ENCODE data around the gene SH3GL3.
A peak's percentile ranks its signal among the peaks of the same experiment; 100 is the strongest.

SH3GL3 gene

DNA sequence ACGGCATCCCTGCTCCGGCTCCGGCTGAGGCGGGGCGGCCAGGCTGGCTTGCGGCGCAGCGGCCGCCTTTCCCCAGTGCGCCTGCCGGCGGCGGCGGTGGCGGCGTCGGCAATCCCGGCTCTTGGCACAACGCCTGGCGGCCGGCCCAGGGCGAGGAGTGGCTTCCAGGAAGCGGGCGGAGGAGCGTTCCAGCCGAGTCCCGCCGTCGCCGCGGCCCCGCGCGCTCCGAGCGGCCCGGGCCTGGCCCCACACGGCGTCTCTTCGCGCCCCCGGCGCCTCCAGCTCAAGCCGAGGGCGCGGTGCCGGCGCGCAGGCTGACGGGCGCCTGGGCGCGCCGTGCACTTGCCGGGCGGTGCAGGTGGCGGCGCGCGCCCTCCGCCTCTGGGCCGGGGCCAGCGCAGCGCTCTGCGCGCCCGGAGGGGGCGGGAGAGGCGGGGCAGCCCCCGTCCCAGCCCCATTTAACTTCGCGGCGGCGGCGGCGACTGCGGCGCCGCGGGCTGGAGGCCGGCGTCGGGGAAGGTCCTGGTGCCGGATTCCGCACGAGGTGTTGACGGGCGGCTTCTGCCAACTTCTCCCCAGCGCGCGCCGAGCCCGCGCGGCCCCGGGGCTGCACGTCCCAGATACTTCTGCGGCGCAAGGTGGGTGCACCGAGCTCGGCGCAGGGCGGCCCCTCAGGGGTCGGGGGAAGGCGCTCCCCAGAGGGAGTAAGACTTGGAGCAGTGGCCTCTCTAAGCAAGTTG, 206.7 kb downstream of the SH3GL3 start, which contains the start of gene ADAMTSL3:
Gene ADAMTSL3 (plus strand): TSS at position 485 of the 740 bp plus-strand sequence. CDS start 1,639 bp downstream, outside the sequence.
- H3K9ac ChIP-seq (ENCODE audit: low read depth, low read length): no peak within 1 kb of the TSS; the same call in 1 of the 2 replicates
- peak within 1 kb of the TSS; percentile 64 for H3K4me3 ChIP-seq (ENCODE audit: low read depth, low read length)
- no peaks in the 10 kb centered on the region for H3K36me3 ChIP-seq (ENCODE audit: control insufficient read depth, insufficient read depth, low read length)
- H3K9me3 ChIP-seq (ENCODE audit: control insufficient read depth, insufficient read depth, low read length): no peaks in the 10 kb centered on the region
- peaks cover 43% of the 10 kb centered on the region for H3K27me3 ChIP-seq (ENCODE audit: control insufficient read depth, insufficient read depth, low read length)
- H3K4me1 ChIP-seq (ENCODE audit: control insufficient read depth, insufficient read depth, low read length): no peaks in the 10 kb centered on the region
- no peak within 1 kb of the TSS for H3K27ac ChIP-seq (ENCODE audit: low read depth, low read length)

DNA sequence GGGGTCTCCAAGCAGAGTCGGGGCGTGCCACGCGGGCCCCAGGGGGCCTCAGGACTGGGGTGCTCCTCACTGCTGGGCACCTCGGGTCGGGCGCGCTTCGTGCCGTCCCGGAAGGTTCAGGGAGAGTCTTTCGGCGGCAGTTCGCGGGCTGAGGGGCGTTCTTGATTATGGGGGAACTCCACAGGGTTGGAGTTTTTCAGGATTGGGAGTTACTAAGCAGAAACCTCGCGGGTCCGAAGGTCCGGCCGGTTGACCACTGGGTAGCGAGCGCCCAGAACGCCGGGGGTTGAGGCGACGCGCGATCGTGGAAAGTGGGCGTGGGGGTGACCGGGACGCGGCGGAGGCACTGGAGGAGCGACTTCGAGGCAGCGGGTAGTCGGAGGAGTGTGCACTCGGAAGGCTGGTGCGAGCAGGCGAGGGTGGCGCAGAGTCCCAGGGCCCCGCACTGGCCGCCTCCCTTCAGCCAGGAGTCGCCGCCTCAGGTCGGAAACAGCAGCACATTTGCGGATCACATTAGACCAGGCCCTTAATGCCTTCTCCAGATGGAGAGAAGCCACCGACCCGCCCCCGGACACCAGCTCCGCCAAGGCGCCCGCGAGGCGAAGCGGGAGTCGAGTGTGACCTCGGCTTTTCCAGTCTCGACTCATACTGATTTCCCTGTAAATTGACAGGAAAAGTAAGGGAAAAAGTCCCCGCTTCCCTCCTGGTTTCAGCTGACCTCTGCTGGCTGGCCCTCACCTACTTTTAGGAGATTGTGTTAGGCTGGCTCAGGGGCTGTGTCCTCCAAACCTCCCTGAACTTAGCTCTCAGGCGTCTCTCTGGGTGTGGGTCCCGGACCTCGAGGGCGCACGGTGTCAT, 207.5 kb downstream of the SH3GL3 start:
- Histone ChIP-seq H3K9ac (ENCODE audit: low read depth, low read length) (no peak overlapping the region), H3K27me3 (ENCODE audit: control insufficient read depth, insufficient read depth, low read length) (peaks cover 43% of the 10 kb centered on the region), H3K9me3 (ENCODE audit: control insufficient read depth, insufficient read depth, low read length) (no peaks in the 10 kb centered on the region), H3K36me3 (ENCODE audit: control insufficient read depth, insufficient read depth, low read length) (no peaks in the 10 kb centered on the region), H3K27ac (ENCODE audit: low read depth, low read length) (no peak overlapping the region), H3K4me3 (ENCODE audit: low read depth, low read length) (peak overlapping the region; percentile 64), H3K4me1 (ENCODE audit: control insufficient read depth, insufficient read depth, low read length) (no peaks in the 10 kb centered on the region)

DNA sequence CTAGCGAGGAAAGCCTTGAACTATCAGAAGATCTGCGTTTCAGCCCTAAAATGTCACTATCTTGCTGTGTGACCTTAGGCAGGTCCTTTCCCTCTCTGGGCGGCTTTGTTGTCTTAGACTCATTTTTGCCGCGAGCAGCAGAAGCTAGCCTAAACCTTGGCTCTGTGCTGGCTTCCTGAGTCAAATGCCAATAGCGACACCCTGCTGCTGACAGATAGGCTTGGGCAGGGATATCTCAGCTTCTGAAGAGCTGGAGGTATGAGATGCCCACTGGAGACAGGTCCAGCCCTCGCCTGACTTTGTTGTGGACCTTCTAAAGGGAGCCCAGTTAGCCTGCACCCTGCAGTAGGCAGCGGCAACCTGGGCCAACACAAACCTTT, 208.1 kb downstream of the SH3GL3 start:
- no peaks in the 10 kb centered on the region for H3K4me1 ChIP-seq (ENCODE audit: control insufficient read depth, insufficient read depth, low read length)
- H3K9me3 ChIP-seq (ENCODE audit: control insufficient read depth, insufficient read depth, low read length): no peaks in the 10 kb centered on the region
- no peaks in the 10 kb centered on the region for H3K36me3 ChIP-seq (ENCODE audit: control insufficient read depth, insufficient read depth, low read length)
- H3K27ac ChIP-seq (ENCODE audit: low read depth, low read length): no peak overlapping the region
- no peak overlapping the region for H3K9ac ChIP-seq (ENCODE audit: low read depth, low read length)
- no peak overlapping the region for H3K4me3 ChIP-seq (ENCODE audit: low read depth, low read length)
- peaks cover 43% of the 10 kb centered on the region for H3K27me3 ChIP-seq (ENCODE audit: control insufficient read depth, insufficient read depth, low read length)

DNA sequence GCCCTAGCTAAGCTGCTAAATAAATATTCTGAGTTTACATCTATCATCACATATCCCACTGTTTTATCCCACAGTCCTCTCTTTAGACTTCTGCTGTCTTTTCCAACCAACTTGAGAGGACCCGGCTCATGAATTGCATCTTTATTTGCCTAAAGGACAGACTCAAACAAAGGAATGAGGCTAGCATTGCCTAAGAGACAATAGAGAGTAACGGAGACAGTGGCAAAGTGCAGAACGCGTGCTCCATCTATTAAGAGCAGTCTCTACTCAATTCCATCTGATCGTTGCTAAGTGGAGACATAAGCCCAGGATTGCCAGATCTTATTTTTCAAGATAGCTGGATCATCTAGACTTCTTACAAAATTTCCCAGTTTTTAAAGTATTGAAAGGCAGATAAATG, 209.1 kb downstream of the SH3GL3 start:
- no peaks in the 10 kb centered on the region for H3K36me3 ChIP-seq (ENCODE audit: control insufficient read depth, insufficient read depth, low read length)
- no peak overlapping the region for H3K9ac ChIP-seq (ENCODE audit: low read depth, low read length)
- H3K9me3 ChIP-seq (ENCODE audit: control insufficient read depth, insufficient read depth, low read length): no peaks in the 10 kb centered on the region
- H3K4me3 ChIP-seq (ENCODE audit: low read depth, low read length): no peak overlapping the region
- no peaks in the 10 kb centered on the region for H3K4me1 ChIP-seq (ENCODE audit: control insufficient read depth, insufficient read depth, low read length)
- no peak overlapping the region for H3K27ac ChIP-seq (ENCODE audit: low read depth, low read length)
- H3K27me3 ChIP-seq (ENCODE audit: control insufficient read depth, insufficient read depth, low read length): peaks cover 43% of the 10 kb centered on the region

DNA sequence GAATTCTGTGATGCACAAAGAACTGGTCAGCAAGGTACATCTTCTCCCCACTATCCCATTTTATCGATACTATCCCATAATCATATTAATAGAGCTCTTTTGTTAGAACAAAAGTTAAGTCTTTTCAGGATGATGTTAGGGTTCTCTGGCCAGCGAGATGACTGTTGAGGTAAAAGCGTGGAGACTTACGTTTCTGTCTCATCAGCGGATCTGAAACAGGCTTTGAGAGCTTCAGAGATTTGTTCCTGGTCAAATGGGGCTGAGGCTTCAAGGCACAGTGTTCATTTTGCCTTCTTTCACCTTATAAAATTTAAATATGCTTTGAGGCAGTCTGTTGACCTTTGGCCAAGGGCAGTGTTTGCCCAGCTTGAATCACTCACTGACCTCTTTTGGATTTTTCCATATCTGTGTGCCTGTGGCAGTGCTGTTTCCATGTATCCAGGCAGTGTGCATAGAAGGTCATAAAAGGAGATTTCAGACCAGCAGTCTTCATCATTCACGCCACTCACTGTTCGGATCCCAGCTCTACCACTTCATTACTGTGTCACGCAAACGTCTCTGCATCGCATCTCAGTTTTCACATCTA, 209.9 kb downstream of the SH3GL3 start:
- Histone ChIP-seq H3K4me3 (ENCODE audit: low read depth, low read length) (no peak overlapping the region), H3K4me1 (ENCODE audit: control insufficient read depth, insufficient read depth, low read length) (no peaks in the 10 kb centered on the region), H3K27ac (ENCODE audit: low read depth, low read length) (no peak overlapping the region), H3K9me3 (ENCODE audit: control insufficient read depth, insufficient read depth, low read length) (no peaks in the 10 kb centered on the region), H3K9ac (ENCODE audit: low read depth, low read length) (no peak overlapping the region), H3K36me3 (ENCODE audit: control insufficient read depth, insufficient read depth, low read length) (no peaks in the 10 kb centered on the region), H3K27me3 (ENCODE audit: control insufficient read depth, insufficient read depth, low read length) (peaks cover 41% of the 10 kb centered on the region)

DNA sequence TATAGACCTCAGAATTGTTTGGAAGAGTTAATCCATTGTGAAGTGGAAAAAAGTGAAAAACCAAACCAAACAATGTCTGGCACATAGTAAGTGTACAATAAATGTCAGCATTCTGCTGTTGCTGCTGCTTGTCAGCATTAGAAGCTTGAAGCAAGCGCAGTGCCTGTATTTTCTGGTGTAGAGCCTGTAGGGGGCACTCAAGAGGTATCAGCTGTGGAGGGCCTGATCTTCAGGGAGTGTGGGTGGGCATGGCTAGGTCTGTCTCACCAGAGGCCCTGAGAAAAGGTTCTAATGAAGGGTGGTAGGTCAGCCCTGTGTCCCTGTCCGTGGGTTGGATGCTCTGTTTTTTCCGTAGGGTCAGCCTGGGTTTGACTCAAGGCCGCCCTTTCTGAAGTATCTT, 210.4 kb downstream of the SH3GL3 start:
- Histone ChIP-seq H3K9ac (ENCODE audit: low read depth, low read length) (no peak overlapping the region), H3K27ac (ENCODE audit: low read depth, low read length) (no peak overlapping the region), H3K4me3 (ENCODE audit: low read depth, low read length) (no peak overlapping the region), H3K4me1 (ENCODE audit: control insufficient read depth, insufficient read depth, low read length) (no peaks in the 10 kb centered on the region), H3K36me3 (ENCODE audit: control insufficient read depth, insufficient read depth, low read length) (no peaks in the 10 kb centered on the region), H3K27me3 (ENCODE audit: control insufficient read depth, insufficient read depth, low read length) (peaks cover 36% of the 10 kb centered on the region), H3K9me3 (ENCODE audit: control insufficient read depth, insufficient read depth, low read length) (no peaks in the 10 kb centered on the region)

DNA sequence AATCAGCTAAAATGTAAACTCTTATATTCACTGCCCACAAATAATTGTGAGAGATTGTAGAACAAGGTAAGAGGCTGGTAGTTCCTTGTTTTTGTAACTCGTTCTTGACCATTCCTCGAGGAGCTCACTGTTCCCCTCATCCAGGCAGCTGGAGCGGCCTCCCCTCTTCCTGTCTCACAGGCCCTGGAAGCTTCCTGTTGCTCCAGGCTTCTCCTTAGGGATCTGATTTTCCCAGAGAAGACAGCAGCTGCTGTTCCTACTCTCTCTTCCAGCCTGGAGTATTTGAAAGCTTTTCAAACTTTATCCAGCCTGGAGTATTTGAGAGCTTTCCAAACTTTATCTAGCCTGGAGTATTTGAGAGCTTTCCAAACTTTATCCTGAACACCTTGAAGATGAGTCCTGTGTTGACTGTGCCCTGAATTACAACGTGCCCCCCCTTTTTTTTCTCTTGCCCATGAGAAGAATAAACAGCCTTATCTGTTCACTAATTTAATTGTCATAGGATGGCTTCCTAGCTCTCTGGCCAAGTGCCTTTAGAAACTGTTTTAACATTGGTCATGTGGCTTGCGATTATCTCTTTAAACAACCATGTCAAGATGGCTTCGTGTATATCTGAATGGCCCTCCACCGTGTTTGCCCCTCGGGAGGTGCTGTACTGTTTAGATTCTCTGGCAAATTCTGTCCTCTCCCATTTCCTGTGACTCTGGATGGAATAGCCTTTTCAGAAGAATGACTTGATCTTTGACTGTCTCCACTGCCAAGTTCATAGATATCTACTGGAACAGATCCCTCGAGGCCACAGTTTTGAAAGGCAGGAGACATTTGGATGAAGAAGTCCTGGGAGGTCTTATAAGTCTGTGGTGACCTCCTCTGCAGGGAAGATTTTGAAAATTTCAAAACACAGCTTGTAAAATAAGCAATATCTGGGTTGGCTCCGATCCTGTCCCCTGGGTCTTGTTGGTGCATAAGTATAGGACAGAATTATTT, 211.6 kb downstream of the SH3GL3 start:
- no peak overlapping the region for H3K27ac ChIP-seq (ENCODE audit: low read depth, low read length)

DNA sequence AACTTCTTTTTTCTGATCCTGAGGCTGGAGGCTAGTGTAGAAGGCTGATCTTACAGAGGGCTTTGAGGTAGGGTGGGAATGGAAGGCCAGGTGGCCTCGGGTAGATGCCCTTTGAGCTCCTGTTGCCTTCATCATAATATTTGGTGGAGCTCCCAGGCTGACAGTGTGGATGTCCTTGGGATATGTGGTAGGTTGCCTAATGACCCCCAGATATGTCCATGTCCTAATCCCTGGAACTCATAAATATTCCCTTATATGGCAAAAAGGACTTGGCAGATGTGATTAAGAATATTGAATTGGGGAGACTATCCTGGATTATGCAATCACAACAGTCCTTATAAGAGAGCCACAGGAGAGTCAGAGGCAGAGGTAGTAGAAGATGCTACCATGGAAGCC, 212.3 kb downstream of the SH3GL3 start:
- H3K4me1 ChIP-seq (ENCODE audit: control insufficient read depth, insufficient read depth, low read length): no peaks in the 10 kb centered on the region
- no peaks in the 10 kb centered on the region for H3K36me3 ChIP-seq (ENCODE audit: control insufficient read depth, insufficient read depth, low read length)
- H3K4me3 ChIP-seq (ENCODE audit: low read depth, low read length): no peak overlapping the region
- H3K27me3 ChIP-seq (ENCODE audit: control insufficient read depth, insufficient read depth, low read length): peaks cover 23% of the 10 kb centered on the region
- H3K27ac ChIP-seq (ENCODE audit: low read depth, low read length): no peak overlapping the region
- H3K9ac ChIP-seq (ENCODE audit: low read depth, low read length): no peak overlapping the region
- no peaks in the 10 kb centered on the region for H3K9me3 ChIP-seq (ENCODE audit: control insufficient read depth, insufficient read depth, low read length)

More for the DNA sequence above, 211.6 kb downstream of the SH3GL3 start:
- no peak overlapping the region for H3K4me3 ChIP-seq (ENCODE audit: low read depth, low read length)
- no peaks in the 10 kb centered on the region for H3K36me3 ChIP-seq (ENCODE audit: control insufficient read depth, insufficient read depth, low read length)
- H3K9me3 ChIP-seq (ENCODE audit: control insufficient read depth, insufficient read depth, low read length): no peaks in the 10 kb centered on the region
- H3K4me1 ChIP-seq (ENCODE audit: control insufficient read depth, insufficient read depth, low read length): no peaks in the 10 kb centered on the region
- H3K9ac ChIP-seq (ENCODE audit: low read depth, low read length): no peak overlapping the region
- H3K27me3 ChIP-seq (ENCODE audit: control insufficient read depth, insufficient read depth, low read length): peaks cover 27% of the 10 kb centered on the region

DNA sequence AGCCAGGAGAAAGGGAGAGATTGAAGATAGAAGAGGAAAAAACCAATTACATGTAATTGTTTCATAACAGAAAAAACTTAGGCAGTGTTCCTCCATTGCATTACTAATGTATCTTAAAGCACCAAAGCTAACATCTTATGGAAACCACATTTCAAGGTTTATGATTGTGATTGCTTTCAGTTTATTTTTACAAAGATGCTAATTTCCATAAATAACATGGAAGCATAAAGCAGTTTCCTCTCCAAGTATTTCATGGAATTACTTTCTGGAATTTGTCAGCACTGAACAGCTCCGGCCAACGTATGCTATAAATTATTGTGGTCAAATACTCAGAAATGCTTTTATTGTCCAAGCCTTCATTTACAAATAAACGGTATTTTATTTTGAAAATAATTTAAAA, 218.3 kb downstream of the SH3GL3 start:
- H3K27ac ChIP-seq (ENCODE audit: low read depth, low read length): no peak overlapping the region
- H3K36me3 ChIP-seq (ENCODE audit: control insufficient read depth, insufficient read depth, low read length): no peaks in the 10 kb centered on the region
- H3K9ac ChIP-seq (ENCODE audit: low read depth, low read length): no peak overlapping the region
- H3K9me3 ChIP-seq (ENCODE audit: control insufficient read depth, insufficient read depth, low read length): no peaks in the 10 kb centered on the region
- H3K4me1 ChIP-seq (ENCODE audit: control insufficient read depth, insufficient read depth, low read length): no peaks in the 10 kb centered on the region
- H3K4me3 ChIP-seq (ENCODE audit: low read depth, low read length): no peak overlapping the region
- H3K27me3 ChIP-seq (ENCODE audit: control insufficient read depth, insufficient read depth, low read length): no peaks in the 10 kb centered on the region

Data from HUES48 (cell line).